Measurements from ENCODE around the gene SV2B.
"Not testable (repeated sequence)": the region's sequence is repeated elsewhere in the genome, so short reads cannot be mapped to it uniquely, and the experiment has no call there.

SV2B gene, protein sequence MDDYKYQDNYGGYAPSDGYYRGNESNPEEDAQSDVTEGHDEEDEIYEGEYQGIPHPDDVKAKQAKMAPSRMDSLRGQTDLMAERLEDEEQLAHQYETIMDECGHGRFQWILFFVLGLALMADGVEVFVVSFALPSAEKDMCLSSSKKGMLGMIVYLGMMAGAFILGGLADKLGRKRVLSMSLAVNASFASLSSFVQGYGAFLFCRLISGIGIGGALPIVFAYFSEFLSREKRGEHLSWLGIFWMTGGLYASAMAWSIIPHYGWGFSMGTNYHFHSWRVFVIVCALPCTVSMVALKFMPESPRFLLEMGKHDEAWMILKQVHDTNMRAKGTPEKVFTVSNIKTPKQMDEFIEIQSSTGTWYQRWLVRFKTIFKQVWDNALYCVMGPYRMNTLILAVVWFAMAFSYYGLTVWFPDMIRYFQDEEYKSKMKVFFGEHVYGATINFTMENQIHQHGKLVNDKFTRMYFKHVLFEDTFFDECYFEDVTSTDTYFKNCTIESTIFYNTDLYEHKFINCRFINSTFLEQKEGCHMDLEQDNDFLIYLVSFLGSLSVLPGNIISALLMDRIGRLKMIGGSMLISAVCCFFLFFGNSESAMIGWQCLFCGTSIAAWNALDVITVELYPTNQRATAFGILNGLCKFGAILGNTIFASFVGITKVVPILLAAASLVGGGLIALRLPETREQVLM

DNA sequence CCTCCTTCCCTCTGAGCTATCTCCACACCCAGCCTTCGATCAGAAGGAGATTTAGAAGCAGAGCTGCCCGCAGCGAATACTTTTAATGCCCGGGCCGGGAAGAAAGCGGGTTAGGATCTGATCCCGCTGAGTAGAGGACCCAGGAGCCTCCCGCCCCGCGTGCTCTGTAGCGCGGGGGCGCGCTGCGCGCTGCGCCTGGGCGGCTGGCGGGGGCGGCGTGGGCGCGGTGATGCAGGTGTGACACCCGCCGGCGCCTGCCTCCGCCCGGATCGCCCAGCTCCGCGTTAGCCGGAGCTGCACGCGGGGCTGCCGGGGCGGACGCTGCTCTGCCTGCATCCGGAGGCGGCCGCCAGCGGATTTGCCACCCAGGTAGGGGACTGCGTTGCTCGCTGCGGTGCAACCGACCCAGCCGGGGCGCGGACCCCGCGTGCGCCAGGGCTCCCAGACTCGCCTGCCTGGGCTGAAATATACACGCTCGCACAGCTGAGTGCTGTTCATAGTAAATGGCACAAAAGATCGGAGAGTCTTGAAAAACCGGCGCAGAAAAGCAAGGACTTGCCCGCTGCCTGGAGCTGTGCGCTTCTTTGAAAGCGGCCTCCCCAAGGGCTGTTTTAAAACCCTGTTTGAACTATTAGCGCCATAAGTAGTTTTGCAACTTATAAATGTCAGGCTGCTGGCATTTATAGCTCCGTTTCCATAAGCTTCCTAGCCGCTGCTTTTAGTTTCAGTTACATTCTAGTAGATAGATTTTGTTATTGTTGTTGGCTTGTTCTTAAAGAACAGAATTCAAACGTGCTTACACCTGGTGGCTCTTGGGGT, at the start of gene SV2B:
TSS of gene SV2B (plus strand) at position 263 of the 819 bp plus-strand sequence. CDS start 126,007 bp downstream, outside the sequence.
- peak; percentile 17 for DNase-seq

- DNase-seq: no peak
Observed at GRCh38 chr15:91051248-91051647, 48.8 kb upstream of the SV2B start.

- DNase-seq: no peak
Observed at GRCh38 chr15:91054816-91055215, 45.2 kb upstream of the SV2B start.

DNA sequence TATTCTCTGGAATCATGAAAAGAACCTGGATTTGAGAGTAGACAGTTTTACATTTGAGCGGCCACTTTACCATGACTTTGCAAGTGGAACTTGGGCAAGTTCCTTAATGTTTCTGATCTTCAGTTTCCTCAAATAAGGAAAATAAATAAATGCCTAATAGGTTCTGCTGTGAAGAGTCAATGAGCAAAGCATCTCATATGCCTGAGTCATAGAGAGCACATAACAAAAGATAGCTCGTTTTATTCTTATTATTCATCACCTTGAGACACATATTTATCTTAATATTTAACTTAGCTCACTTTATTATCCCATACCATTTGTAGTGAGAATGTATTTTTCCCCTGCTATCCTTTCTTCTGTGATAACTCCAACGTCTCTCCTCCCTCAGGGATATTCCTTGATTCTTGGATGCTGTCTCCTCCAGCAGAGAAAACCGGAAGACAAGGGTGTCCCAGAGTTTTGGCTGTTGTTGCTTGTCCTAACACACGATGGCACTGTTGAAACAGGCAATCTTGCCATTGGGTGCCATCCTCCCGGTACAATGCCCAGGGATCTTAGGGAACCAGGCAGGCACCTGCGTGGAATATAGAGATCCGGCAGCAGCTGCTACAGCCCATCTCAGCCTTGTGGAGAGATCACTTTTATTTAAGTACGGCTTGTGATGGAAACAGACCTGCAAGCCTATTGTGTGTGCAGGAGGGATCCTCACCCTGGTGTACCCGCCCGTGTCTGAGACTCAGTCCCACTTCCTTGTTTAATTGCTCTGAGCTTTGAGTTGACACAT, 44.3 kb upstream of the SV2B start:
- peak; percentile 59 for DNase-seq

DNA sequence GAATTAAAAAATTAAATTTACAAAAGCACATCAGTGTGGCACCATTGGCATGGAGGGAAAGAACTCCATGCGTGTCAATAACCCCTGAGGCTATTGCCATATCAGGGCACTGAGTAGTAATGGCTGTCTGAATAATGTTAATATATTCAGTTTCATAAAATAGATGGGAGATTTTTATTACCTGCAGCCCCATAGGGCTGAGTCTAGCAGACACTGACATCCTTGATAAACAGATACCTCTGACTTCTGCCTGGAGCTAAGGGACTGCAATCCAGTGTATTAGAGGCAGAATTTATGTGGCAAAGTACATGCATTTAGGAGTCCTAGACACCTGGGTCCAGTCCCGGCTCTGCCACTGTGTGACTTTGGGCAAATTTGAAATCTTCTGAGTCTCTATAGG, 38.8 kb upstream of the SV2B start:
- DNase-seq: no peak

GRCh38 chr15:91061997-91062396, 38.1 kb upstream of the SV2B start:
- no peak for DNase-seq

DNA sequence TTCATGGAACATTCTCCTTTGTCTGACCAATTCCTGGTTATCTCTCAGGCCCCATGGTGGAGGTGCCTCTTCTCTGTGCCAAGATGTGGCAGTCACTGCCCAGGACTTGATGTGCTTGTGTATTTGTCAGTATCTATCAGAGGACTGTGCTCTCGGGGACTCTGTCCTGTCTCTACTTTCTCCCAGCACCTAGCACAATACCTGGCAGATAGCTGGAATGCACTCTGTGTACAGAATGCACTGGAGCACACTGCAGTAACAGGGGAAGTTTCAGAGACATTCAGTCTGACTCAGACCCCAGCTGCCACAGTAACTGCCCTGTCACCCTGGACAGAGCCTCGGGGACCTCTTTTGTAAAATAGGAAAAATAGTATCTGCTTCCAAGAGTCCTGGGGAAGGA, 34.6 kb upstream of the SV2B start:
- DNase-seq: no peak

GRCh38 chr15:91067036-91067435, 33.0 kb upstream of the SV2B start:
- peak; percentile 68 for DNase-seq

DNA sequence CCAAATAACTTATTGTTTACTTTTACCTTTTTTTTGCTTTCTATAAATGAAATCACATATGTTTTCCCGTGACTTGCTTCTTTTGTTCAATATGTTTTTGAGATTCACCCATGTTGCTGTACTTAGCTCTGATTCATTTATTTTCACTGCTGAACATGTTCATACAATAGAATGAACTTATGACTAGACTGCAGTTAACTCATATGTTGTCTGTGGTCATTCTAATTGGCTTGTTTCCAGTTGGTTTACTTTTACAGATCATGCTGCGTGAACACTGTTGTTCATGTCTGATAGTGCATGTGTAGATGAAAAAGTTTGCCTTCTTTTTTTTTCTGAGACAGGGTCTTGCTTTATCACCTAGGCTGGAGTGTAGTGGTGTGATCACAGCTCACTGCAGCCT, 31.6 kb upstream of the SV2B start:
- no peak for DNase-seq

DNA sequence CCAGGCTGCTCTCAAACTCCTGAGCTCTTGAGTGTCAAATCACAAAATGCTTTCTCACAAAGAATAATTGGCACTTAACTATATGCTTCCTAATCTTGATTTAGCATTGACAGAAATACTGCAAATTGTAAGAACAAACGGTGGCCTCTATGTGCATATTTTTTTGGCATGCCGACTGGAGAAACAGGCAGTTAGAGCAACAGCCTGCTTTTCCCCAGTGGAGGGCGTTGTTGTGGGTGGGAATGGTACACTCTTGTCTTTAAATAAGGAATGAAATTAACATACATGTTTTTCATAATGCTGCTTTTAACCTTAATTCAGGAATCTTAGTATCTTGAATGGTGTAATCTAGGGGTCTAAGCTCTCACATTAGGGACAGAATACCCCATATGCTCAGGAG, 31.1 kb upstream of the SV2B start:
- no peak for DNase-seq

DNA sequence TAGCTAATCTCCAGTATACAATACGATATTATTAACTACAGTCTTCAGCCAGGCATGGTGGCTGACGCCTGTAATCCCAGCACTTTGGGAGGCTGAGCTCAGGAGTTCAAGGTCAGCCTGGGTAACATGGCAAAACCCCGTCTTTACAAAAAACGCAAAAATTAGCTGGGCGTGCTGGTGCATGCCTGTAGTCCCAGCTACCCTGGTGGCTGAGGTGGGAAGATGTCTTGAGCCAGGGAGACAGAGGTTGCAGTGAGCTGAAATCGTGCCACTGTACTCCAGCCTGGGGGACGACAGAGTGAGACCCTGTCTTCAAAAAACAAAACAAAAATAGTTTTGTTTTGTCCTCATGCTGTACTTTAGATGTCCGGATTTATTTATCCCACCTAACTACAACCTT, 29.2 kb upstream of the SV2B start:
- DNase-seq: no peak

DNA sequence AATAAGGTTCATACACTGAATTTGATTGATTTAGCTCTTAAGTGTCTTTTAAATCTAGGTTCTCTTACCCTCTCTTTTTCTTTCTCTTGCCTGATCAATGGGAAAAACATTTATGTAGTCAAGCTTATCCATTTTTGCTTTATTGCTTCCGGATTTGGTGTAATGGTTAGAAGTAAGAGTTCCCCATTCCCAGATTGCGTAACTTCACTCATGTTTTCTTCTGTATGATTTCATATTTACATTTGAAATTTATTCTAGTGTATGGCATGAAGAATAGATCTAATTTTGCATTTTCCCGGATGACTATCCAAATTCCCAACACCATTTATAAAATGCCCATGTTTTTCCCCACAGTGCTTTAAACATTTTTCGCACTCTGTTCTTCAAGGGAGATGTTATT, 27.9 kb upstream of the SV2B start:
- DNase-seq: no peak

DNA sequence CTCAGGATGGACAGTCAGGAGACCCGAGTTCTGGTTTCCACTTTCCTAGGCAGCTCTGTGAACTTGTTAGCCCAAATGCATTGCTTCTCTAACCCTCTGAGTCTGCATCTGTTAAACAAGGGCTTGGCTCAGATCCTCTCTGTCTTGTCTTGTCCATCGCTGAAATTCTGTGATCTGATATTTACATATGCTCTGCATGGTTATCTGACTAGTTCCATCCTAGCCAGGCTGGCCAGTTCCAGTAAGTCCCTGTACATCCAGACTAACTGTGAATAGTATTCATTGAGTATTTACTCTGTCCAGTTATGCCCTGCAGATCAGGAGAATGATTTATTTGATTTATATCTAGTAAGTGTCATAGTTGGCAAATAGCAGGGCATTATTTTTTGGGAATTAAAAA, 27.0 kb upstream of the SV2B start:
- no peak for DNase-seq

GRCh38 chr15:91073768-91074167, 26.3 kb upstream of the SV2B start:
- DNase-seq: no peak

- DNase-seq: no peak
Observed at GRCh38 chr15:91075739-91076138, 24.3 kb upstream of the SV2B start.

DNA sequence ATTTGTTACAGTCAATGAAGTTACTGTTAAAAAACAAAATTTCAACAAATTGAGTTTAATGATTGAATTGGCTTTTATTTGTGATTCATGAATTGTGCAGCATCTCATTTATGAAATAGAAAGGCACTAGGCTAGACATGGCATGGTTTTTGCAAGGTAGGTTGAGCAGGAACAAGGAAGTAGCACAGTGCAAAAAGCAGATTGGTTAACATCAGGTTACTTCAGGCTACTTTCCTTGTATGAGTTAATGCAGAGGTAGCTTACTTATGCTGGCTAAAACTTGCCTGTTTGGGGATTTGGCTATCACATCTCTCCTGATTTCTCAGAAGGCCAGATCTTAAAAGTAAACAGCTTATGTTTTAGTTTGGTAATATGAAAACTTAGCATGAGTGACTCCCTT, 23.0 kb upstream of the SV2B start:
- DNase-seq: no peak

DNA sequence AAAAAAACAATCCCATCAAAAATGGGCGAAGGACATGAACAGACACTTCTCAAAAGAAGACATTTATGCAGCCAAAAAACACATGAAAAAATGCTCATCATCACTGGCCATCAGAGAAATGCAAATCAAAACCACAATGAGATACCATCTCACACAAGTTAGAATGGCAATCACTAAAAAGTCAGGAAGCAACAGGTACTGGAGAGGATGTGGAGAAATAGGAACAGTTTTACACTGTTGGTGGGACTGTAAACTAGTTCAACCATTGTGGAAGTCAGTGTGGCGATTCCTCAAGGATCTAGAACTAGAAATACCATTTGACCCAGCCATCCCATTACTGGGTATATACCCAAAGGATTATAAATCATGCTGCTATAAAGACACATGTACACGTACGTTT, 6.2 kb upstream of the SV2B start:
- DNase-seq: not testable (repeated sequence)

DNA sequence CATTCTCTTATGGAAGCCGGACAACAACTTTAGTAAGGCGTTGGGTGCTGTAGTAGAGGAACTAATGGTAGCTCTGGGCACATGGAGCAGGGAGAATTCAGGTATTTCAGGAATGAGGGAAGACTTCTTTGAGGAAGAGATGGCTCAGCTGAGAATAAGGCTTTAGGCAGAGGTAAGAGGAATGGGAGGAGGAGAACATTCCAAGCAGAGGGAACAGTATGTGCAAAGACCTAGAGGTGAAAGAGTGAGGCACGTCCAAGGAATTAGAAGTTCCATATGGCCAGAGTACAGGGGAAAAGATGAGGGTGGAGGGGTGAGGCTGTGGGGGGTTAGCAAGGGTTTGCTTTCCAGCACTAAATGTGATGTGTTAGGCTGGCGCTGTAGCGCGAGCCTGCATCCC, 1.6 kb upstream of the SV2B start:
- no peak for DNase-seq

DNA sequence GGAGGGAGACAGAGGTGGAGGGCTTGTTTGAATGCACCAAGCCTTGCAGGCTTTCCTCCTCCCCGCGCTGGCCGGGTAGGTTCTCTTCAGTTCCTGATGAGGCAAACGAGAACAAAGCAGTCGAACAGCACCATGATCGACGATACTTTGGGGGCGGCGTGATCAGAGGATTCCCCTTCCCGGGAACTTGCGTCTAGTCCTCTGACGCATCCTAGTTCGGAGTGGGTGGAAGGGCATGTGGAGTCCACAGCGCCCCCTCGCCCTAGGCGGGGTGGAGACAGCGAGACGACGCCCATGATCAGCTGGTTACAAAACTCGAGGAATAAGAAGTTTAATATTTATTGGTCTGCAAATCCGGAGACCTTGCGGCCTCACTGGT, 452 bp upstream of the SV2B start:
- no peak for DNase-seq

DNA sequence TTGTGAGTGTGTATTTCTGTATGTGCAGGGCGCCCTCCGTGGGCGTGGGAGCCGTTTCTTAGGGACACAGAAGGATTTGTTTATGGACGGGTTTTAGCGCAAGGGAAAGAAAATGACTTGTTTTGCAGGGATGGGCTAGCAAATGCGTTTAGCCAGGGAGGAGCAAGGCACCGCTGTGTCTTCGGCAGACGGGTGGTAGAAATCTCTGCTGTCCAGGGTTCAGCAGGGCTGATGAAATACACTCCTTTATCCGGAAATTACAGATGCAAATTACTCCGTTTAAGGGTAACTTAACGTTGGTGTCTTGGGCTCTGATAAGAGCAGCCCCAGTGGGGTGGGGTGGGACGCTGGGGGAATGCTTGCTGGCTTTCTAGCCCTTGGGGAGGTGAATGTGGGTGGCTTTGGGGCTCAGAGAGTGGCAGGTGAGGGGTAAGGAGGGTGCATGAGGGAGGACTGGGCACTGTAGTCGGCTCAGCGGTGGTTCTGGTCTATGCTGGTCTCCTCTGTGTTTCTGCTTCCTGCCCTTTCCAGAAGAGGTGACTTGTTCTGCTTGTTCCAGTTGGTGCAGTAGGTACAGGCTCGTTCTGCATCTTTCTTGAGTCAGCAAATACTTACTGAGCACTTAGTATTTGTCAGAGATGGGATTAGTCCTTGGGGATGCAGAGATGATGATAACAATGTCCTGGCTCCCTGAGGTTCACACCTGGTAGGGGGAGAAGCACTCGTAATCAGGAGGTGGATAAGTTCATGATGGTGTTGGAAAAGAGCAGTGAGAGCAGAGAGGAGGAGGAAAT, 954 bp downstream of the SV2B start:
- DNase-seq: no peak

DNA sequence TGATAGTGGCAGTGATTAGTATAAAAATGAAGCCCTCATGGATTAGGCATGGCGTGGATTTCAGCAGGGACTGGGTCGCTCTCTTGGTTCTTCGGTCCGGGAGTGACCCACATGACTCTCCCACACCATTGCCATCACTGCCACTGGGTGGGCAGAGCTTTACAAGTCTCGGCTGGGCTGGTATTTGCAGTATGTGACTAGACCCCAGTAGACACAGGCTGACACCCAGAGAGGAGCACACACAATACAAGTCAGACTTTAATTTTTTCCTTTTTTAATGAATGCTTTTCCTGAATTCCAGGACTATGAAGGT, 1.5 kb downstream of the SV2B start:
- DNase-seq: no peak
